SK-N-SH (cell line): ENCODE data around the gene CDKL5. TPM values are rescaled to one million over a fixed set of nuclear protein-coding genes. Genes with fewer than 3 reads are reported as not detected.

ENCODE experiments used
- CTCF ChIA-PET: fragments of 300-600, 350-600 bp; formaldehyde crosslinking; extraction: SDS; loops from one replicate; lab custom pipeline; 2021; lab: Yijun Ruan, JAX
- POLR2A ChIA-PET: fragments of 350-600 bp; sonication (Branson Sonifier 250); formaldehyde crosslinking; extraction: SDS; loops from one replicate; lab custom pipeline; 2020; ENCODE audit warnings: antibody characterized with exemption, inconsistent platforms; lab: Yijun Ruan, JAX
- DNase-seq: peaks from one replicate; pipeline ENCODE4 v3.0.0; 2012
- H2AFZ ChIP-seq: fragments of 200-600 bp; sonication (generic); 2 replicates; pipeline ENCODE4 v1.8.1; 2016; ENCODE audit warnings: antibody characterized with exemption, mild to moderate bottlenecking, low read depth
- H3F3A ChIP-seq: fragments of 200-600 bp; sonication (generic); replicated peaks from 2 replicates; pipeline ENCODE3; 2016; ENCODE audit warnings: antibody characterized with exemption, mild to moderate bottlenecking; ENCODE audit not compliant: insufficient read depth
- H3K27ac ChIP-seq, 2 experiments: fragments of 200-500 bp in 1 of 2; fragments of 200-600 bp in 1 of 2; sonication (Bioruptor generic) in 1 of 2; sonication (generic), shearing (Covaris generic) in 1 of 2; 2 replicates each; pipeline versions ENCODE4 v1.5.1 to v1.6.1; 2014 to 2016; ENCODE audit warnings: low read depth in 2 of 2, inconsistent platforms in 1 of 2, low read length in 1 of 2, mild to moderate bottlenecking in 1 of 2, mixed read lengths in 1 of 2
- H3K27me3 ChIP-seq: fragments of 200-600 bp; sonication (generic), shearing (Covaris generic); 2 replicates; pipeline ENCODE4 v1.6.1; 2016; ENCODE audit warnings: mixed run types; ENCODE audit not compliant: insufficient read depth
- H3K36me3 ChIP-seq, 2 experiments: fragments of 200-500 bp in 1 of 2; fragments of 200-600 bp in 1 of 2; sonication (Bioruptor generic) in 1 of 2; sonication (generic) in 1 of 2; replicated peaks in 1 of 2; 2 replicates each; pipeline versions ENCODE3 to v1.5.1; 2014 to 2016; ENCODE audit warnings: low read length in 1 of 2, mild to moderate bottlenecking in 1 of 2; ENCODE audit not compliant: insufficient read depth in 2 of 2, control insufficient read depth in 1 of 2
- H3K4me1 ChIP-seq, 2 experiments: fragments of 200-500 bp in 1 of 2; fragments of 200-600 bp in 1 of 2; sonication (Bioruptor generic) in 1 of 2; sonication (generic), shearing (Covaris generic) in 1 of 2; 2 replicates each; pipeline versions ENCODE4 v1.5.1 to v1.6.1; 2014 to 2016; ENCODE audit warnings: low read depth in 1 of 2, low read length in 1 of 2, mixed run types in 1 of 2; ENCODE audit not compliant: insufficient read depth in 2 of 2, control insufficient read depth in 1 of 2
- H3K4me2 ChIP-seq: fragments of 200-600 bp; sonication (generic), shearing (Covaris generic); 2 replicates; pipeline ENCODE4 v1.6.1; 2017; ENCODE audit warnings: mixed run types
- H3K4me3 ChIP-seq, 2 experiments: fragments of 200-500 bp in 1 of 2; fragments of 200-600 bp in 1 of 2; sonication (Bioruptor generic) in 1 of 2; sonication (generic), shearing (Covaris generic) in 1 of 2; 2 replicates each; pipeline versions ENCODE4 v1.5.1 to v1.8.1; 2014 to 2016; ENCODE audit warnings: low read depth in 2 of 2, inconsistent platforms in 1 of 2, low read length in 1 of 2, mild to moderate bottlenecking in 1 of 2, mixed read lengths in 1 of 2, moderate library complexity in 1 of 2
- H3K79me2 ChIP-seq: fragments of 200-600 bp; sonication (generic); 2 replicates; pipeline ENCODE4 v1.8.1; 2017; ENCODE audit warnings: mild to moderate bottlenecking; ENCODE audit not compliant: insufficient read depth
- H3K9ac ChIP-seq: fragments of 200-600 bp; sonication (generic); 2 replicates; pipeline ENCODE4 v1.6.1; 2017; ENCODE audit warnings: mixed run types
- H3K9me2 ChIP-seq: fragments of 200-600 bp; sonication (generic); 2 replicates; pipeline ENCODE4 v1.6.1; 2017; ENCODE audit warnings: mixed run types
- H3K9me3 ChIP-seq: fragments of 200-600 bp; sonication (generic); 2 replicates; pipeline ENCODE4 v1.6.1; 2017; ENCODE audit warnings: mixed run types, mild to moderate bottlenecking, moderate library complexity
- H4K20me1 ChIP-seq: fragments of 200-600 bp; sonication (generic); 2 replicates; pipeline ENCODE4 v1.6.1; 2017; ENCODE audit warnings: mild to moderate bottlenecking, mixed run types; ENCODE audit not compliant: insufficient read depth
- GATA2 ChIP-seq: sonication (generic); formaldehyde crosslinking; IDR thresholded peaks from 2 replicates; pipeline ENCODE4 v1.5.0; 2020; ENCODE audit warnings: mild to moderate bottlenecking, missing genetic modification reagents
- JUND ChIP-seq: IDR thresholded peaks from 2 replicates; pipeline ENCODE4 v1.4.0; 2012
- MEF2A ChIP-seq: IDR thresholded peaks from 2 replicates; pipeline ENCODE4 v1.4.0; 2012; ENCODE audit warnings: low read depth, borderline replicate concordance
- POLR2AphosphoS5 ChIP-seq: IDR thresholded peaks from 2 replicates; pipeline ENCODE4 v1.6.1; 2012; ENCODE audit warnings: low read depth, low read length
- RCOR1 ChIP-seq: fragments of 150-350 bp; IDR thresholded peaks from 2 replicates; pipeline ENCODE4 v1.6.1; 2017; ENCODE audit warnings: antibody characterized with exemption, low read length
- SIN3A ChIP-seq: IDR thresholded peaks from 2 replicates; pipeline ENCODE4 v1.6.1; 2012; ENCODE audit warnings: low read depth, mild to moderate bottlenecking, low read length, moderate library complexity, borderline replicate concordance
- TEAD4 ChIP-seq: IDR thresholded peaks from 2 replicates; pipeline ENCODE4 v1.4.0; 2012; ENCODE audit warnings: mild to moderate bottlenecking, borderline replicate concordance; ENCODE audit not compliant: insufficient read depth
- WGBS: methylation state at CpG from one replicate; pipeline ENCODE4 v1.1.6; 2017; ENCODE audit warnings: low lambda C conversion rate; 5-methylcytosine and 5-hydroxymethylcytosine counted together
- polyA plus RNA-seq, 3 experiments: library from polyadenylated mRNA; depleted of rRNA; stranded (reverse); fragments of >200 nt; gene quantifications; 2 replicates each; pipeline ENCODE4 v1.2.3, GENCODE V29; 2012
- TF ChIP-seq, protein P1 (sequence below): IDR thresholded peaks from 2 replicates; pipeline ENCODE4; 2012
- TF ChIP-seq, protein P2 (sequence below): IDR thresholded peaks from 2 replicates; pipeline ENCODE4 v1.6.1; 2012; ENCODE audit warnings: mild to moderate bottlenecking, low read depth, low read length, moderate library complexity
- TF ChIP-seq, protein P3 (sequence below): IDR thresholded peaks from 2 replicates; pipeline ENCODE4 v1.4.0; 2012; ENCODE audit warnings: low read depth, borderline replicate concordance
- TF ChIP-seq, protein P4 (sequence below): fragments of 150-350 bp; IDR thresholded peaks from 2 replicates; pipeline ENCODE4 v1.6.1; 2016; ENCODE audit warnings: mild to moderate bottlenecking, low read depth, low read length

CDKL5 gene
- polyA plus RNA-seq, 1 of the 3 experiments (the other 2 are of a cell fraction), result 1.3 TPM

DNA sequence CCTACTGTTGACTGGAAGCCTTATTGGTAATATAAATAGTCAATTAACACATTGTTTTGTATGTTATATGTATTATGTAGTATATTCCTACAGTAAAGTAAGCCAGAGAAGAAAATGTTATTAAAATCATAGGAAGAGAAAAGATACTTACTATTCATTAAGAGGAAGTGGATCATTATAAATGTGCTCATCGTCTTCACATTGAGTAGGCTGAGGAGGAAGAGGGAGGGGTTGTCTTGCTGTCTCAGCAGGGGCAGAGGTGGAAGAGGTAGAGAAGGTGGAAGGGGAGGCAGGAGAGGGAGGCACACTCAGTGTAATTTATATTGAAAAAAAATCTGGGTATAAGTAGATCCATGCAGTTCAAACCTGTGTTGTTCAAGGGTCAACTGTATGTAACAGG, 10.6 kb downstream of the CDKL5 start:
- Histone ChIP-seq H3K4me3 (no peak overlapping the region), H3K27ac (no peak overlapping the region), H3K36me3 (no peaks in the 10 kb centered on the region), H3F3A (no peaks in the 10 kb centered on the region), H3K27me3 (no peaks in the 10 kb centered on the region), H3K9ac (no peak overlapping the region), H2AFZ (no peak overlapping the region), H4K20me1 (no peaks in the 10 kb centered on the region)
- 46% methylated on average over 1 of the region's 1 CpG for WGBS
- ChIA-PET CTCF (no interaction called here), POLR2A (no interaction called here)
- DNase-seq, result no peak
- no peak for TF ChIP-seq MEF2A
- no peak for TF ChIP-seq TEAD4
- no peak for TF ChIP-seq SIN3A
- TF ChIP-seq GATA2 (CRISPR knock-in tag), result no peak
- TF ChIP-seq, protein P1, sequence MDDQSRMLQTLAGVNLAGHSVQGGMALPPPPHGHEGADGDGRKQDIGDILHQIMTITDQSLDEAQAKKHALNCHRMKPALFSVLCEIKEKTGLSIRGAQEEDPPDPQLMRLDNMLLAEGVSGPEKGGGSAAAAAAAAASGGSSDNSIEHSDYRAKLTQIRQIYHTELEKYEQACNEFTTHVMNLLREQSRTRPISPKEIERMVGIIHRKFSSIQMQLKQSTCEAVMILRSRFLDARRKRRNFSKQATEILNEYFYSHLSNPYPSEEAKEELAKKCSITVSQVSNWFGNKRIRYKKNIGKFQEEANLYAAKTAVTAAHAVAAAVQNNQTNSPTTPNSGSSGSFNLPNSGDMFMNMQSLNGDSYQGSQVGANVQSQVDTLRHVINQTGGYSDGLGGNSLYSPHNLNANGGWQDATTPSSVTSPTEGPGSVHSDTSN, result no peak
- TF ChIP-seq, protein P2, sequence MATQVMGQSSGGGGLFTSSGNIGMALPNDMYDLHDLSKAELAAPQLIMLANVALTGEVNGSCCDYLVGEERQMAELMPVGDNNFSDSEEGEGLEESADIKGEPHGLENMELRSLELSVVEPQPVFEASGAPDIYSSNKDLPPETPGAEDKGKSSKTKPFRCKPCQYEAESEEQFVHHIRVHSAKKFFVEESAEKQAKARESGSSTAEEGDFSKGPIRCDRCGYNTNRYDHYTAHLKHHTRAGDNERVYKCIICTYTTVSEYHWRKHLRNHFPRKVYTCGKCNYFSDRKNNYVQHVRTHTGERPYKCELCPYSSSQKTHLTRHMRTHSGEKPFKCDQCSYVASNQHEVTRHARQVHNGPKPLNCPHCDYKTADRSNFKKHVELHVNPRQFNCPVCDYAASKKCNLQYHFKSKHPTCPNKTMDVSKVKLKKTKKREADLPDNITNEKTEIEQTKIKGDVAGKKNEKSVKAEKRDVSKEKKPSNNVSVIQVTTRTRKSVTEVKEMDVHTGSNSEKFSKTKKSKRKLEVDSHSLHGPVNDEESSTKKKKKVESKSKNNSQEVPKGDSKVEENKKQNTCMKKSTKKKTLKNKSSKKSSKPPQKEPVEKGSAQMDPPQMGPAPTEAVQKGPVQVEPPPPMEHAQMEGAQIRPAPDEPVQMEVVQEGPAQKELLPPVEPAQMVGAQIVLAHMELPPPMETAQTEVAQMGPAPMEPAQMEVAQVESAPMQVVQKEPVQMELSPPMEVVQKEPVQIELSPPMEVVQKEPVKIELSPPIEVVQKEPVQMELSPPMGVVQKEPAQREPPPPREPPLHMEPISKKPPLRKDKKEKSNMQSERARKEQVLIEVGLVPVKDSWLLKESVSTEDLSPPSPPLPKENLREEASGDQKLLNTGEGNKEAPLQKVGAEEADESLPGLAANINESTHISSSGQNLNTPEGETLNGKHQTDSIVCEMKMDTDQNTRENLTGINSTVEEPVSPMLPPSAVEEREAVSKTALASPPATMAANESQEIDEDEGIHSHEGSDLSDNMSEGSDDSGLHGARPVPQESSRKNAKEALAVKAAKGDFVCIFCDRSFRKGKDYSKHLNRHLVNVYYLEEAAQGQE, result no peak
- TF ChIP-seq, all 33 proteins: peak for 0
- Histone ChIP-seq H3K9me3 (no peaks in the 10 kb centered on the region), H3K4me2 (no peak overlapping the region), H3K9me2 (no peaks in the 10 kb centered on the region), H3K4me1 (no peaks in the 10 kb centered on the region), H3K79me2 (peaks cover 8% of the 10 kb centered on the region; the same call in 1 of the 2 replicates)

DNA sequence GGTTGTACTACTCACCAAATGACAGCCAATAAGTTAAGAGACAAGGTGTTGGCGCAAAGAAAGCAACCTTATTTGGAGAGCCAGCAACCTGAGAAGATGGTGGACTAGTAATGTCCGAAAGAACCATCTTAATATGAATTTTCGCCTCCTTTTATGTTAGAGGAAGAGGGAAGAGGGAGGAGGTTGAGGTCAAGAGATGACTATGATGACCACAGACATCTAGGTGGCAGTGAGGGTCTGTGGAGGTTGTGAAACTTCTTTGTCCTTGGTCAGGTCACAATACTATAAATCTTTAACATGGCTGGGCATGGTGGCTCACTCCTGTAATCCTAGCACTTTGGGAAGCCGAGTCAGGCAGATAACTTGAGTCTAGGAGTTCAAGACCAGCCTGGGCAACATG, 15.4 kb downstream of the CDKL5 start:
- Histone ChIP-seq H2AFZ (no peak overlapping the region), H3K79me2 (0 out of 2 replicates have a peak, but pooled peaks cover 2% of the 10 kb centered on the region), H3K9ac (no peak overlapping the region), H3K9me3 (no peaks in the 10 kb centered on the region), H4K20me1 (no peaks in the 10 kb centered on the region), H3F3A (no peaks in the 10 kb centered on the region), H3K4me1 (peaks cover 0 to 4% of the 10 kb centered on the region in 2 experiments; a peak in 1 of 4 replicates), H3K4me2 (no peak overlapping the region), H3K9me2 (no peaks in the 10 kb centered on the region), H3K27ac (no peak overlapping the region), H3K27me3 (no peaks in the 10 kb centered on the region), H3K36me3 (no peaks in the 10 kb centered on the region), H3K4me3 (no peak overlapping the region)
- CTCF ChIA-PET, result no interaction called here
- no peak for TF ChIP-seq RCOR1
- TF ChIP-seq TEAD4, result no peak
- no peak for TF ChIP-seq JUND
- TF ChIP-seq, protein P3, sequence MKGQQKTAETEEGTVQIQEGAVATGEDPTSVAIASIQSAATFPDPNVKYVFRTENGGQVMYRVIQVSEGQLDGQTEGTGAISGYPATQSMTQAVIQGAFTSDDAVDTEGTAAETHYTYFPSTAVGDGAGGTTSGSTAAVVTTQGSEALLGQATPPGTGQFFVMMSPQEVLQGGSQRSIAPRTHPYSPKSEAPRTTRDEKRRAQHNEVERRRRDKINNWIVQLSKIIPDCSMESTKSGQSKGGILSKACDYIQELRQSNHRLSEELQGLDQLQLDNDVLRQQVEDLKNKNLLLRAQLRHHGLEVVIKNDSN, result no peak
- TF ChIP-seq POLR2AphosphoS5, result no peak
- TF ChIP-seq, protein P4, sequence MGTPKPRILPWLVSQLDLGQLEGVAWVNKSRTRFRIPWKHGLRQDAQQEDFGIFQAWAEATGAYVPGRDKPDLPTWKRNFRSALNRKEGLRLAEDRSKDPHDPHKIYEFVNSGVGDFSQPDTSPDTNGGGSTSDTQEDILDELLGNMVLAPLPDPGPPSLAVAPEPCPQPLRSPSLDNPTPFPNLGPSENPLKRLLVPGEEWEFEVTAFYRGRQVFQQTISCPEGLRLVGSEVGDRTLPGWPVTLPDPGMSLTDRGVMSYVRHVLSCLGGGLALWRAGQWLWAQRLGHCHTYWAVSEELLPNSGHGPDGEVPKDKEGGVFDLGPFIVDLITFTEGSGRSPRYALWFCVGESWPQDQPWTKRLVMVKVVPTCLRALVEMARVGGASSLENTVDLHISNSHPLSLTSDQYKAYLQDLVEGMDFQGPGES, result no peak
- no peak for DNase-seq
- 46% methylated on average over 4 of the region's 4 CpGs for WGBS
- POLR2A ChIA-PET, result no interaction called here
